GM21576 (cell line): ENCODE results near the gene NPTXR.

Source experiments
- ATAC-seq: cut with Tn5 transposase; IDR thresholded peaks from one replicate; pipeline ENCODE4 v1.9.1; 2021; ENCODE audit warnings: mild to moderate bottlenecking, moderate library complexity; ENCODE audit not compliant: unreplicated experiment

The NPTXR gene

GRCh38 chr22:38799265-38800002 lies 44.4 kb downstream of the NPTXR start:
- ATAC-seq: no peak

DNA sequence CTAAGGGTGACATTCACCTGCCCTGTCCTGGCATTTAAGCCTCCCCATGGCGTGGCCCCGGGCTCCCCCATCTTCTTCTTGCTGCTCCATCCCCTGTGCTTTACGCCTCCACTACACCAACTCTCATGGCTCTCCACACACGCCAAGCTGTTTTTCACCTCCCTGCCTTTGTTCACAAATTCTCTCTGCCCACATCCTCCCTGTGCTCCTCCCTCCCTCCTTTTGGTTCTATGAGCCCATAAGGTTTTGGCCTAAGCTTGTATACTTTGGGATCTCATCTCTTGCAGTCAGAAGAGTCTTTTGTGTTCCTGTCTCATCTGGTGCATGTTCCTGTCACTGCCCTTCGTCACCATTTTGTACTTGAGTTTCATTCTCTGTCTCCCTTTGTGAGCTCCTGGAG lies 45.3 kb downstream of the NPTXR start:
- ATAC-seq: no peak

- ATAC-seq: no peak
Observed at GRCh38 chr22:38796262-38796957, 47.4 kb downstream of the NPTXR start.

DNA sequence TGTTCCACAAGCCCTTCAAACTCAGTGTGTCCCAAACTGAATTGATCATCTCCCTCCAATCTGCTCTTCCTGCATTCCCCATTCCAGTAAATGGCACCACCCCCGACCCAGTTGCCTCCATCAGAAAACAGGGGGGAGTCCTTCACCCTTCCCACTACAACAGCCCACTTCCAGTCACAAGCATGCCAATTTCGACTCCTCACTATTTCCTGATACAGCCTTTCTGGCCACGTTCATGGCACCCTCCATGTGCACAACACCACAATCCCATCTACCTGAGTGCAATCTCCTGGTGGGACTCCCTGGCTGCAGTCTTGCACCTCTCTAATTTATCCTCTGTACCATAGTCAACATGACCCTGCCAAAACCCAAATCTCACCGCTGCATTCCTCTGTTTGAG lies 48.3 kb downstream of the NPTXR start:
- no peak for ATAC-seq

GRCh38 chr22:38793721-38794466 lies 49.9 kb downstream of the NPTXR start, which contains the start of gene DNAL4:
Gene DNAL4 (minus strand): TSS chr22:38794143. CDS start chr22:38782731, 11,412 bp downstream.
- ATAC-seq: peak; percentile 85

GRCh38 chr22:38793317-38793716 lies 50.5 kb downstream of the NPTXR start:
- no peak for ATAC-seq

- ATAC-seq: no peak
Observed at GRCh38 chr22:38792833-38793232, 51.0 kb downstream of the NPTXR start.

DNA sequence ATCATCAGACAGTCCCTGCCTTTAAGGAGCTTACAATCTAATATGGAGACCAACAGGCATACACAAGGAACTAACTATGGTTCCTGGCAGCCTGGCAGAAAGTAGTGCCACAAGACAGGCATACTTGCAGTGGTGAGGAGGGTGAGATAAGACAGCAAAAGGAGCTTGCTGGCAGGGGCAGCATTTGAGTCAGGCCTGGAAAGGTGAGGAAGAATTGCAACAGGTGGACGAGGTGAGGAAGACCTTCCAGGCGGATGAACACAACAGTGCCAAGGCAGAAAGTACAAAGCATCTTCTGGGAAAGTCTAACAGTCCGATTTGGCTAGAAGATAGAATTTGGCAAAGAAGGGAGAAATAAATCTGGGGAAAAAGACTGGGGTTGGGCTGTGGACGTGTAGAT lies 54.2 kb downstream of the NPTXR start:
- no peak for ATAC-seq

DNA sequence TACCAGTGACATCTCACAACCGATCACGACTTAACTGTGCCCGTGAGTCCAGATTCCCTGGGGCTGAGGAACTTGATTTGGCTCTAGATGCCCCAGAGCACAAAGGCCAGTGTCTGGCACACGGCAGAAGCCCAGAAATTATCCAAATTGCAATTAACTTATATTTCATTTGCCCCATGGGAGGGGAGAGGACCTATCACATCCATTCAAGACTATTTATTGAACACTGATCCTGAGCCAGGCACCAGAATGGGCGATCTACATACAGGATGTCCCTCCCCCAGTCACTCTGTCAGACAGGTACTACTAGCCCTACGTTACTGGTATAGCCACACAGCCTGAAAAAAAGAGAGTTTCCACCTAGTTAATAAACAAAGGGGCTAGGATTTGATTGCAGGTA lies 55.0 kb downstream of the NPTXR start:
- ATAC-seq: no peak

DNA sequence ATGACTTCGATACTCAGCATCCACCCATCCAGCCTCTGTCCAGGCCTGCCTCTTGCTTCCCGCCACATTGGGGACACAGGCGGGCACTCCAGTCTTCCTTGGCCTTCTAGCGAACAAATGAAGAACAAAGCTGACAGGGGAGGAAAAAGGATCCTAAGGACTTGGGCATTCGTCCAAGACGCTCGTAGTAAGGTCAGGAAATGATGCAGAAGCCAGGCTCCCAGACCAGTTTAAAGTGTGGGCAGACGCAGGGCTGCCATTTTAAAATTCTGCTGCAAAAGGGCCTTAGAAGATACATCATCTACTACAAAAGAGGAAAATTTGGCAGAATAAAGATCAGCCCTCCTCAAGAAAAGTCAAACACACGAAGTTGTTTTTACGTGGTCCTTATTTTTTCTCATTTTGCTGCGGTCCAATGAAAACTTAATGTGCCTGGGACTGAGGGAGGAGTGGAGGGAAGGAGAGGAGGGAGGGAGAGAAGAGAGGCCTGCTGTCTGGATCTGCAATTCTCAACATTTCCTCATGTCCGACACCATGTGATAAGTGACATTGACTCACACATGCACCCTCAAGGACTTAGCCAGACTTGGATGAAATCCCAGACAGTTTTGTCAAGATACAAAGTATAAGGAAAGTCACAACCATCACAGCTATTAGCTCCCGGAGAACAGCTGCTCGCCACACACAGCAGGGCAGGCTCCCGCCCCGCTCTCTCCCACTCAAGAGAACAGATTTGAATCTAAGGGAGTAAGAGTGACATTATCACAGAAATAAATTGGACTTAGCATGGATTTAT lies 55.6 kb downstream of the NPTXR start:
- ATAC-seq: no peak

- ATAC-seq: no peak
Observed at GRCh38 chr22:38786631-38787030, 57.2 kb downstream of the NPTXR start.

DNA sequence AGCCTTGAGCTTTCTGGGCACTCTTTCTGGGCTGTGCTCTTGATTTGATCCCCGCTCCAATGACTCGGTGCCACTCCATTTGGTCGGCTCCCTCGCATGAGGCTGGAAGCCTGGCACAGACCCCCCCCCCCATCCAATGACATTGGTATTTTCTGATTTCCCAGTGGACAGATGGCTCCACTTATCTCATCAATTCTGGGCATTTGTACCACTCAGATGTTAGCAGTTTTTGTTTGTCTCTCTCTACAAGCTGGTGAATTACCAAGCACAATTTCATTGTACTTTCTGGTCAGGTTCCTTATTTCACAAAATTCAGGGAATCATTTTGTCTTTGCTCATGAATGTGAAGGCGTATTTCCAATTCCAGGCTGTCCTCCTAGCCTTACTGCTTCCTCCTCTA lies 59.0 kb downstream of the NPTXR start:
- ATAC-seq: no peak

DNA sequence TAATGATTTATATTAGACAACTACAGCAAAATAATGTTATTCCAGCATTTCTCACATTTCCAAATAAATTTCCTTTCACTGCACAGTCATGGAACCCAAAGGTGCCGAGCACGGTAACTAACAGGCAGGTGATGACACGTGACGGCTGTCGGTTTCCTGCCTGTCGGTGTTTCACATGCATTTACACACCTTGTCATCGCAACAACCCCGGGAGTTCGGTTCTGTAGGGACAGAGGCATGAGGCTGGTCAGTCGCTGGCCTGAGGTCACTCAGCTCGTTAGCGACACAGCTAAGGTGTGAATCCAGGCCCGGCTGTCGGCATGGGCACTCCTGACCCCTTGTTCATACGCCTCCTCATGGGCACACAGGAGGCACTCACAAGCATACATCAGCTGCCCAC lies 59.8 kb downstream of the NPTXR start:
- ATAC-seq: no peak

- no peak for ATAC-seq
Observed at GRCh38 chr22:38783095-38783615, 60.7 kb downstream of the NPTXR start.

DNA sequence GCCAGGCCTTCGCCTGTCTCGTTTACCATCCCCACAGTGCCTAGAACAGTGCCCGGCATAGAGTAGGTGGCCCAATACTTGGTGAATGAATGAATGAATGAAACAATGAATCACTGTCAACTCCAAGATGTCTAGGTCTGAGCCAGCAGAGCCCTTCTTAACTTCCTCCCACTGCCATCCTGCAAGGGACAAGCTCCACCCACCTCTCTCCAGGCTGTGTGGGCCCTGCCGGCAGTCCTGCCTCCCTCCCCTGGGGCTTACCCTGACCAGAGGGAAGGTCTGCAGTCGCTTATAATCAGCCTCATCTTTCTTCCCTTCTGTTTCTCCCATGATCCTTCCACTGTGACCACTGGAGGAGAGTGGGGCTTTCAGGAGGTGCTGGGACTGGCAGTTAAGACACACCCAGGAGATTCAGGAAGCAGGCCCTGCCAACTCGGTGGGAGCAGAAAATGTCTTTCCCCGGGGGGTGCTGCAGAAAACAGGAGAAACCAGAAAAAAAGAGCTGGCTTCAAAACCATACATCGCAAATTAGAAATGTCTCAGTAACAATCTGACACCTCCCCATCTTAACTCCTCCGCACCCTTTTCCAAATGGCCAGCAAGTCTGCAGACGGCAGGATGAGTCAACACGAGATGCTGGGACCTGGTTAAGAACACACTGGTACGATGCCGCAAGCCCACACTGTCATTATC lies 61.3 kb downstream of the NPTXR start:
- ATAC-seq: no peak

DNA sequence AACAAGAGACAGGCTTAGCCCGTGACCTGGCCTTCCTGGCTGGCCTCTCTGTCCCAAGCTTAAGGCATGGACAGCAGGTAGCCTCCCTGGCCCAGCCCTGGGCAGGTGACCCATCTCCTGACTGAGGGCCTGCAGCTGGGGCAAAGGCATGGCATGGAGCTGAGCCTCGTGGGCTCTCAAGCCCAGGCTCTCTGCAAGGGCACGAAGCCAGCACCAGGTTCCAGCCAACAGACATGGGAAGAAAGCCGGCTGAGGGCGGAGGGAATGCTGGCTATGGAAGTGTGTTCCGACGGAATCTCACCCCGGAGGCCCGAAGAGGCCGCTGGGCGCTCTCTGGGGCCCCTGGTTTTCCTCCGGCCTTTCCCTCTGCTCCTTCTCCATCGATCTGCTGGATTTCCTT lies 62.8 kb downstream of the NPTXR start:
- no peak for ATAC-seq

DNA sequence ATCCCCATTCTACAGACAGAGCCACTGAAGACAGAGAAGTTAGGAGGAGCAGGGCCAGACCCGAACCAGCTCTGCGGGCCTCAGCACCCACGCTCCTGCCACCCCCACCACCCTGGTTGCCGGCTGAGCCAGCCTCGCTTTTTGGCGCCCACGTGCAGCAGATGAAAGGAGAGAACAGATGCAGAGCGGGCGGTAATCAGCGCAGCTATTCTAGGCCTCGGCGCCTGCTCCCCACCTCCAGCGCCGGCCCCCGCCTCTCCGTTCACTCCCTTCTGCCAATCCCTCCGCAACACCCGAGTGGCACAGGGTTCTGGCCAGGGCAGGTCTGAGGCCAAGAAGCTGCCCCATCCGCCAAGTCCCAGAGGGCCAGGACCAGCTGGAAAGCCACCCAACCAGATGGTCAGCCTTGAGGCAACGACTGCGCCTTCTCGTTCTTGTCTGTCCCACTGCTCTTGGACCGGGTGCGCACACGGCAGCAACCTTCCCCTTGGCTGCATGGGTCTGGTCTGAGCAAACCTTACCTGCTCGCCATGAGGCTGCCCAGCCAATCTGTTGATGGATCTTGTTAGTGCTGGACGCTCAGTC lies 66.6 kb downstream of the NPTXR start:
- no peak for ATAC-seq

DNA sequence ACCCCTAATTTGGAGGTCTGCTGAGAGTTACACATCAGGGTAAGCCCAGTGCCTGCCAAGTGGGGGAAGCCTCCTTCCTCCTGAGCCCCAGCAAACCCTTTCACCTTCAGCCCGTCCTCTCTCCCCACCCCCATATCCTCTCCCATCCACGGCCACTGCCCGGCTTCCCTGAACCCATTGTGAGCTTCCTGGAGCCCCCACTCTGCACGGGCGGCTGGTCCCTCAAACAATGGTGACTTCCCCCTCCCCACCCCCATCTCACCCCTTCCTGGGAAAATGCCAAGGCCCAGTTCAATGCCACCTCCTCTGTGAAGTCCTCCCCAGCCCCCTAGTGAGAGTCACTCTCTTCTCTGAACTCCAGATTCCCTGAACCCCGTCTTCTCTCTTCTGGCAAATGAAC lies 67.7 kb downstream of the NPTXR start:
- ATAC-seq: no peak

DNA sequence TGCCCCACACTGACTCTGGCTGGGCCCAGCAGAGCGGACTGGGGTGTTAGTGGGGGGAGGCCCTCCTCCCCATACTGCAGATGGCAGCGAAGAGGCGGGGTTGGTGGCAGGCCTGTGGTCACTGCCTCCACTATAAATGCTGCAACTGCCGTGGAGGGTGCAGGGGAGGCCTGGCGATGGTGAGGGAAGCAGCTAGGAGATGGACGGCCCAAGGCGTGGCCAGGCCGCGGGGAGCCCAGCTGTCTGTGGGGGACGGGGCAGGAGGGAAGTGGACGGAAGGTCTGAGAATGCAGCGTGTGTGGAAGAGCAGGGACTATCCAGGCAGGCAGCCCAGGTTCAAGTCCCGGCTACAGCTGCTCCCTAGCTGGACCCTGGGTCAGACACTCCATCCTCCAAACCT lies 68.2 kb downstream of the NPTXR start:
- ATAC-seq: no peak
